ENCODE measurements around the gene BICDL2.
A peak's percentile ranks its signal among the peaks of the same experiment; 100 is the strongest.
"Not testable (repeated sequence)": the region's sequence is repeated elsewhere in the genome, so short reads cannot be mapped to it uniquely, and the experiment has no call there.

The BICDL2 gene, protein sequence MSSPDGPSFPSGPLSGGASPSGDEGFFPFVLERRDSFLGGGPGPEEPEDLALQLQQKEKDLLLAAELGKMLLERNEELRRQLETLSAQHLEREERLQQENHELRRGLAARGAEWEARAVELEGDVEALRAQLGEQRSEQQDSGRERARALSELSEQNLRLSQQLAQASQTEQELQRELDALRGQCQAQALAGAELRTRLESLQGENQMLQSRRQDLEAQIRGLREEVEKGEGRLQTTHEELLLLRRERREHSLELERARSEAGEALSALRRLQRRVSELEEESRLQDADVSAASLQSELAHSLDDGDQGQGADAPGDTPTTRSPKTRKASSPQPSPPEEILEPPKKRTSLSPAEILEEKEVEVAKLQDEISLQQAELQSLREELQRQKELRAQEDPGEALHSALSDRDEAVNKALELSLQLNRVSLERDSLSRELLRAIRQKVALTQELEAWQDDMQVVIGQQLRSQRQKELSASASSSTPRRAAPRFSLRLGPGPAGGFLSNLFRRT

DNA sequence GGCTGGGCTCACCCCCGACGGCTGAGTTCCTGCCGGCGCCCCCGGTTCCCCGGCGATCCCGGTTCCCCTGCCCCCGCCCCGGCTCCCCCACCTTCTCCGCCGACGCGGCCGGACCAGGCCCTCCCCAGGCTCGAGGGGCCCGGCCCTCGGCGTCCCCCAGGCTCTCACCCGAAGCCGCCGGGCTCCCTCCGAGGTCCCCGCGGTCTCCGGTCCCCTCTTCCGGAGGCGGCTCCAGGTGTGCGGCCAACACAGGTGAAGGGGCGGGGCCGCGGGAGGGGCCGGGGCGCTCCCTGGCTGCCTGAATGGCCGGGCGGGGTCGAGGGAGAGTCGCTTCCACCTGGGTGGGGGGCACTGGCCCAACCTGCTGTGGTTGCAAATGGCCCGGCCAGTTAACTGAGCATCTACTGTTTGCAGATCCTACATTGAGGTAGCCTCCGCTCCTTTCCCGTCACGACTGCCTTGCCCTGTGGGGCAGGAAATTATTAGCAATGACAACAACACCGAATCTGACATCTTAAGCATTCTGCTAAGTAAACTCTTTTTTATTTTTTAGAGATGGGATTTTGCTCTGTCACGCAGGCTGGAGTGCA is at the start of gene BICDL2:
TSS of gene BICDL2 (minus strand) at position 219 of the 590 bp plus-strand sequence. CDS start 1,448 bp downstream, outside the sequence.
- DNase-seq (ENCODE audit: low spot score): no peak

DNA sequence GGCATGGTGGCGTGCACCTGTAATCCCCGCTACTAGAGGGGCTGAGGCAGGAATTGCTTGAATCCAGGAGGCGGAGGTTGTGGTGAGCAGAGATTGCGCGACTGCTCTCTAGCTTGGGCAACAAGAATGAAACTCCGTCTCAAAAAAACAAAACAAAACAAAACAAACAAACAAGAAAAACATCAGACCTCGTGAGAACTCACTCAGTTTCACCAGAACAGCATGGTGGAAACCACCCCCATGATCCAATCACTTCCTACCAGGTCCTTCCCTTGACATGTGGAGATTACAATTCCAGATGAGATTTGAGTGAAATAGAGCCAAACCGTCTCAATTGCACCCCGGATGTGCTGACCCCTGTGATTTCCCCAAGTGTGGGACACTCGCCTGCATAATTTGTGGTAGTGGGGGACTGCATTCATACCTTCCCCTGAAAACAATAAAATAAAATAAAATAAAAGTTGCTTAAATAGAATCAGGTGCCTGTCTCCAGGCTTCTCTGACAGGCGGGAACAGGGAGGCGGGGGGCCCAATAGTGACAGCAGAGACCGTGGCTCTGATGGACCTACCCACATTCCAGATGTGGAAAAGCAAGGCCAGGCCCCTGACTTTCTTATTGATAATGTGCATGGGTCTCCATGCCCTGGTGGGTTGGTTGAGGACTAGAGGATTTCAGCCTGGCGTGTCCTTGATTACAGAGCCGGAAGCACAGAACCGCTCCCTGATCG is 49.3 kb upstream of the BICDL2 start:
- DNase-seq (ENCODE audit: low spot score): no peak

DNA sequence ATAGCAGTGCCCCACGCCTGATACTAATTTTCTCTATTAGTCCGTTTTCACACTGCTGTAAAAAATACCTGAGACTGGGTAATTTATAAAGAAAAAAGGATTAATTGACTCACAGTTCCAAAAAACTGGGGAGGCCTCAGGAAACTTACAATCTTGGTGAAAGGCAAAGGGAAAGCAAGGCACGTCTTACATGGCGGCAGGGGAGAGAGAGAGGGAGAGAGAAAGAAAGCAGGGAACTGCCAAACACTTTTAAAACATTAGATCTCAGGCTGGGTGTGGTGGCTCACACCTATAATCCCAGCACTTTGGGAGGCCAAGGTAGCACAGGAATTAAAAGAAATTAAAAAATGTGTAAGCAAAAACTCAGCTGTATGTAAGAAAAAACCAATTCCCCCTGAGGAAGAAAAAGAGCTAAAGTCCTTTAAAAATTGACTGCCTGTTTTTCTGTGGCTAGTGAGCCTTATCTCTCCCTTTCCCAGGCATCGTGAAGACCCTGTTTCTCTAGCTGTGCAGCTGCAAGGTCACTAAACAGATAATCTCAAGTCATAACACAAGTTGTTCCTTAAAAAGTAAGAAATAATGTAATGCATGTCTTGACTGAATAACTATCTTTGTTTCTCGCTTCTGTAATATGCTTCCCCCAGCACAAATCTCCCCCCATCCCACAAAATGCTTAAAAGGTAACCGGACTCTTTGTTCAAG is 48.4 kb upstream of the BICDL2 start:
- no peak for DNase-seq (ENCODE audit: low spot score)

DNA sequence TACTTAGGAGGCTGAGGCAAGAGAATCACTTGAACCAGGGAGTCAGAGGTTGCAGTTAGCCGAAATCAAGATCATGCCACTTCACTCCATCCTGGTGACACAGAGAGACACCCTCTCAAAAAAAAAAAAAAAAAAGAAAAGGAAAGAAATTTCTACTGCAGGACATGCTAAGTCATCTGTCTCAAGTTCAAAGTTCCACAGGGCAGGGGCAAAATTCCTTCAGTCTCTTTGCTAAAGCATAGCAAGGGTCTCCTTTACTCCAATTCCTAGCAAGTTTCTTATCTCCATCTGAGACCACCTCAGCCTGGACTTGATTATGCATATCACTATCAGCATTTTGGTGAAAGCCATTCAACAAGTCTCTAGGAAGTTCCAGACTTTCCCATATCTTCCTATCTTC is 47.7 kb upstream of the BICDL2 start:
- DNase-seq (ENCODE audit: low spot score): no peak

DNA sequence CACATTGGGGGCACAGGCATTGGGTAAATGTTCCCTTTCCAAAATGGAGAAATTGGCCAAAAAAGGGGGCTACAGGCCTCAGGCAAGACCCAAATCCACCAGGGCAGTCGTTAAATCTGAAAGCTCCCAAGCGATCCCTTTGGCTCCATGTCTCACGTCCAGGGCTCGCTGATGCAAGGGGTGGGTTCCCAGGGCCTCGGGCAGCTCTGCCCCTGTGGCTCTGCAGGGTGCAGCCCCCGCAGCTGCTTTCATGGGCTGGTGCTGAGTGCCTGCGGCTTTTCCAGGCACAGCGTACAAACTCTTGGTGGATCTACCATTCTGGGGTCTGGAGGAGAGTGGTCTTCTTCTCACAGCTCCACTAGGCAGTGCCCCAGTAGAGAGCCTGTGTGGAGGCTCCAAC is 46.7 kb upstream of the BICDL2 start:
- DNase-seq (ENCODE audit: low spot score): not testable (repeated sequence)

DNA sequence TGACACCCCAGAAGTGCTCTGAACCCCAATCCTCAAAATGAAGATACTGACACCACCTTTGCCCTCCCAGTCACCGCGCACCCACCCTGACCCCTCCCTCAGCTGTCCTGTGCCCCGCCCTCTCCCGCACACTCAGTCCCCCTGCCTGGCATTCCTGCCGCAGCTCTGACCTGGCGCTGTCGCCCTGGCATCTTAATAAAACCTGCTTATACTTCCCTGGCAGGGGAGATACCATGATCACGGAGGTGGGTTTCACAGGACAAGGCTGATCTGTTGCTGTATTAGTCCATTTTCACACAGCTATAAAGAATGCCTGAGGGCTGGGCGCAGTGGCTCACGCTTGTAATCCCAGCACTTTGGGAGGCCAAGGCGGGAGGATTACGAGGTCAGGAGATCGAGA is 45.2 kb upstream of the BICDL2 start:
- DNase-seq (ENCODE audit: low spot score): not testable (repeated sequence)

DNA sequence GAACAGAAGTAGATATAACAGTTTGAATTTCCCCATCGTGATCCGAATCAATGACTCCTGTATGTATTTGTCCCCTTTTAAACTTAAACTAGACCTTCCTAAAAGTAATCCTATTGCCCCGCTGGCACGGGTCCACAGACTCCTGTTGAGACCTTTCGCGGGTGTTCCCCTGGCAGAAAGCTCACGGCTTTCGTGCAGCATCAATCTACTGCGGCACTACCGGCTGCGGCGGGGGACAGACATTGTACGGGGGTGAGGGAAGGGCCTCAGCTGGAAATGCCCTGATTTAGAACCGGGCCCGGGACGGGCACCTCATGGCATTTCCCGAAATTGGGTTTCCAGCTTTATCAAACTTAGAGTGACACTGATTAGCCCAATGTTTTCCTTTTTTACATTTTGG is 43.3 kb upstream of the BICDL2 start:
- no peak for DNase-seq (ENCODE audit: low spot score)

DNA sequence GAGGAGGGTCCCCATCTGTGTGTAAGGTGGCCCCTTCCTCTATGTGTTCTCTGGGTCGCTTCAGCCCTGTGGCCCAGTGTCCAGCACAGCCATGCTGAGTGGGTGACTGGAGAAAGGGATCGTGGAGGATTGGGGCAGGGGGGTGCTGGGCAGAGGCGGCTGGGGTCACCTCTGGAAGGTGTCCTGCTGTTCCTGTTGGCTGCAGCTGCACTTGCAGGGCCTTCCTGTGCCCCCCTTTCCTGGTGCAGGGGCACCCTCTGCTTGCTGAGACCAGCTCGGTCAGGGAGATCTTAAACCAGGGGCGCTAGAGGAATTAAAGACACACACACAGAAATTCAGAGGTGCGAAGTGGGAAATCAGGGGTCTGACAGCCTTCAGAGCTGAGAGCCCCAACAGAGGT is 39.8 kb upstream of the BICDL2 start:
- DNase-seq (ENCODE audit: low spot score): no peak

DNA sequence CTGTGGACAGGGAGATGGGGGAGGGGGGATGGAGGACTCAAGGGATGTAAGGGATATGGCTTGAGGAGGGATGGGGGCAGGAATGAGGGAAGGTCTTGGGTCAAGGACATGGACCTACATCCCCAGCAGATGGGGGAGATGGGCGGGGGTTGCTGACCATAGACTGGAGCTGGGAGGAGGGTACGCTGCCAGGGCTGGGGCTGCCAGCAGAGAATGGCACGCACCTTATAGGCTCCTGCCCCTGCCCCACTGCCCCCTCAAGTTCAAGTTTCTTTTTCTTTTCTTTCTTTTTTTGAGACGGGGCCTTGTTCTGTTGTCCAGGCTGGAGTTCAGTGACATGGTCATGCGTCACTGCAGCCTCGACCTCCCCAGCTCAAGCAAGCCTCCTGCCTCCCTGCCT is 39.2 kb upstream of the BICDL2 start:
- DNase-seq (ENCODE audit: low spot score): not testable (repeated sequence)

DNA sequence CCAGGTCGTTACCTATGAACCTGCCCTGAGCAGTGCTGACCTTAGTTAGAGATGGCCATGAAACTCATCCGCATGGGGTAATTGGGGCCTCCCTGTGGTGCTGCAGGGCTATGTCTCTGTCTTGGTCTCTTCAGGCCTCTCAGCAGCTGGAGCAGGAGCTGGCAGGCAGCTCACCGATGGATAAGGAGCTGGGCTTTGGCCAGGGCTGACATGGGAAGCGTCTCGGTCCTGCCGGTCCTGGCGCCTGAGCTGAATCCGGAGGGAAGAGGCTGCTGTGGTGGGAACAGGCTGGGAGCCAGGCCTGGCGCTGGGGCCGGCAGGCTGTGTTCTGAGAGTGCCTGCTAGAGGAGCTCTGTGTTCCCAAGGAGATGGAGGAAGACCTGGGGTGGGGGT is 38.8 kb upstream of the BICDL2 start:
- peak; percentile 27 for DNase-seq (ENCODE audit: low spot score)

DNA sequence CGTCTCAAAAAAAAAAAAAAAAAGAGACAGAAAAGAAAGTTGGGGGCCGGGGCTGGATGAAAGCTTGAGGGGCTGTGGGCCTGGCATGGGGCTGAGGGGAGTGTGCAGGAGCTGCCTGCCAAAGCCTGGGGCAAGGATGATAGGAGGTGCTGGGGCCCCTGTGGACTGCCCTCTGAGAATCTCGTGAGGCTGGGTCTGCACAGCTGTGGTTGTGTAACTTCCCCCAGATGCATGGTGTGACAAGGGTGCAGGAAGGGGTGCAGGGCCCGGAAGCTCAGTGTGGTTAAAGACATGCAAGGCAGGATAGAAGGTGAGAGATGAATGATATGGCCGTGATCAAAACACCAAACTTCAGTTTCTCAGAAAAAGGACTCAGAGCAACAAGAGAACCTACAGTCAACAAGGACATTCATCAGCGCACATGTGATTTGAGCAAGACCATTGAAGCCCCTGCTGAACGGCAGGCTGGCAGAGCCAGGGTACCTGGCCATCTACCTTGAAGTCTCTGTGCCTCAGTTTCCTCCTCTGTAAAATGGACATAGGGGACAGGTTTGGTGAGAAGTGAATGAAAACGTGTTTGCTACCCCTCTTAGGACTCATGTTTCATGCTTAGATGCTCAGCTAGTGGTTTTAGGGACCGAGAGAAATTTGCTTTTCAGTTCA is 38.2 kb upstream of the BICDL2 start:
- peak; percentile 3 for DNase-seq (ENCODE audit: low spot score)

DNA sequence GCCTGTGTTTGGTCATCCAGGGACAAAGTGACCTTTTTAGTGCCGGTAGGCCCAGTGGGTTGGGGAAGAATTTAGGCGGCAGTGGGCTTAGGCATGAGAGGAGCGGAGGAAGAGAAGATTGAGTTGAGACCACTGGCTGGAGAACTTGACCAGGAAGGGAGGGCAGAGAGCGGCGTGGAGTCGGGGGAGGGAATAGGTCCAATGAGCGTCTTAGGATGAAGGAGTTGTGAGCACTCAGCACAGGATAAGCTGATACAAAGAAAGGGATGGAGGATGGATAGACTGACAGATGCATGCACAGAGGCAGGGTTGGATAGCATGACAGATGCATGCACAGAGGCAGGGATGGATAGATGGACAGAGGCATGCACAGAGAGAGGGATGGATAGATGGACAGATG is 36.7 kb upstream of the BICDL2 start:
- no peak for DNase-seq (ENCODE audit: low spot score)

DNA sequence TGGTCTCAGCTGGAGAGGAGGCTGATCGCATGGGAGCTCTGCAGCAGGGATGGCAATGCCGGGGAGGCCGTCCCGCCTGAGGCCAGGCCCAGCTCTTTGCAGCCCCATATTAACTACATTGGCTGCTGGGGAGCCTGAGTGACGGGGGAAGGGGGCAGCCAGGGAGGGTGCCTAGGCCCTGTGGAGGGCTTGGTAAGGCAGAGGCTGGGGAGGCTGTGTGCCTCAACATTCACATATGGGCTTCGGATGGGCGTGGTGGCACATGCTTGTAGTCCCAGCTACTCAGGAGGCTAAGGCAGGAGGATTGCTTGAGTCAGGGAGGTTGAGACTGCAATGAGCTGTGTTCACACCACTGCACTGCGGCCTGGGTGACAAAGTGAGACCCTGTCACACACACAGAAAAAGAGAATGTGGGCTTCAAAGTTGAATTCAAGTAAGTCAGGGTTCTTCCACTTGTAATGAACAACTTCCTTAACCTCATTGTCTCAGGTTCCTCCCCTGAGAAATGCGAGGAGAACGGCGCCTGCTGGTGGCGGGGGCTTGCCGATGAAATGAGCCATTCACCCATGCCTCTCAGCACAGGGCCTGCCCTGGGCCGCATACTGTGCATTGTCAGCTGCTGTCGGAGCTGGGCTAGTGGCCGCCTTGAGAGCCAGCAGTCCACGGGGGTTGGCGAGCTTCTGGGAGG is 36.0 kb upstream of the BICDL2 start:
- not testable (repeated sequence) for DNase-seq (ENCODE audit: low spot score)

DNA sequence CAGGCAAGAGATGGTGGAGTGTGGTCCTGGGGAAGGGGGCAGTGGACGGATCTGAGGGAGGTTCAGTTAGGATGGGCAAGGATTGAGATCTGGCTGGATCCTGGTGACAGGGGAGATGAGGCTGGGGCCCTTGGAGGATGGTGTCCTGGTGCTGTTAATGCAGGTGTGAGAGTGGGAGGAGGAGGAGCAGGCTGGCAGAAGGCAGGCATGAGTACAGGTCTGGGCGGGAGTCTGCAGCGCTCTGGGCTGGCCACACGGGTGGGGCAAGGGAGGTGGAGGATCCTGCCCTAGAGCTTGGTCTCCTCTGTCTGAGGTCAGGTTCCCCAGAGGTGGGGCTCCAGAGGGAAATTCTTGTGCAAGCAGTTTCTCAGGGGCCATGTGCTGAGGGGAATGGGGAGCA is 35.4 kb upstream of the BICDL2 start:
- DNase-seq (ENCODE audit: low spot score): not testable (repeated sequence)

DNA sequence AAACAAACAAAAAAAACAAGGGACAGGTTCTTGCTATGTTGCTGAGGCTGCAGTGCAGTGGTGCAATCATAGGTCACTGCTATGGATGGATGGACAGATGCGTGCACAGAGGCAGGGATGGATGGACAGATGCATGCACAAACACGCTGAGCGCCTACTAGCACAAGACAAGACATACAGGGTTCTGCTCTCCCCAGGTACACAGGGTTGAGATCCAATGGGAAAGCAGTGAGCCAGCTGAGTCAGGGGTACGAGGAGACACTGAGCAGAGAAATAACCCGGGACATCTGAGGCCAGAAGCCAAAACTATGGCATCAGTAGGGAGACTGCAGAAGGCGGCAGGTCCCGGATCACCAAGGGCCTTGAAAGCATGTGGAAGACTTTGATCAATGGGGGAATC is 34.9 kb upstream of the BICDL2 start:
- DNase-seq (ENCODE audit: low spot score): no peak

DNA sequence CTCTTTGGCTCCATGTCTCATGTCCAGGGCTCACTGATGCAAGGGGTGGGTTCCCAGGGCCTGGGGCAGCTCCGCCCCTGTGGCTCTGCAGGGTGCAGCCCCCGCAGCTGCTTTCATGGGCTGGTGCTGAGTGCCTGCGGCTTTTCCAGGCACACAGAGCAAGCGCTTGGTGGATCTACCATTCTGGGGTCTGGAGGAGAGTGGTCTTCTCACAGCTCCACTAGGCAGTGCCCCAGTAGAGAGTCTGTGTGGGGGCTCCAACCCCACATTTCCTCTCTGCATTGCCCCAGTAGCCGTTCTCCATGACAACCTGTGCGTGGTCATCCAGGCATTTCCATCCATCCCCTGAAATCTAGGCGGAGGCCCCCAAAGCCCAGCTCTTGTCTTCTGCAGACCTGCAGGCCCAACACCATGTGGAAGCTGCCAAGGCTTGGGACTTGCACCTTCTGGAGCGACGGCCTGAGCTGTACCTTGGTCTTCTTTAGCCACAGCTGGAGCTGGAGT is 33.9 kb upstream of the BICDL2 start:
- DNase-seq (ENCODE audit: low spot score): no peak

DNA sequence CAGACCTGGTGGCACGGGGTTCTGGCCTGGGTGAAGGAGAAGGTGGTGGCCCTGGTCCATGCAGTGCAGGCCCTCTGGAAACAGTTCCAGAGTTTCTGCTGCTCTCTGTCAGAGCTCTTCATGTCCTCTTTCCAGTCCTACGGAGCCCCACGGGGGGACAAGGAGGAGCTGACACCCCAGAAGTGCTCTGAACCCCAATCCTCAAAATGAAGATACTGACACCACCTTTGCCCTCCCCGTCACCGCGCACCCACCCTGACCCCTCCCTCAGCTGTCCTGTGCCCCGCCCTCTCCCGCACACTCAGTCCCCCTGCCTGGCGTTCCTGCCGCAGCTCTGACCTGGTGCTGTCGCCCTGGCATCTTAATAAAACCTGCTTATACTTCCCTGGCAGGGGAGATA is 32.4 kb upstream of the BICDL2 start:
- DNase-seq (ENCODE audit: low spot score): not testable (repeated sequence)

DNA sequence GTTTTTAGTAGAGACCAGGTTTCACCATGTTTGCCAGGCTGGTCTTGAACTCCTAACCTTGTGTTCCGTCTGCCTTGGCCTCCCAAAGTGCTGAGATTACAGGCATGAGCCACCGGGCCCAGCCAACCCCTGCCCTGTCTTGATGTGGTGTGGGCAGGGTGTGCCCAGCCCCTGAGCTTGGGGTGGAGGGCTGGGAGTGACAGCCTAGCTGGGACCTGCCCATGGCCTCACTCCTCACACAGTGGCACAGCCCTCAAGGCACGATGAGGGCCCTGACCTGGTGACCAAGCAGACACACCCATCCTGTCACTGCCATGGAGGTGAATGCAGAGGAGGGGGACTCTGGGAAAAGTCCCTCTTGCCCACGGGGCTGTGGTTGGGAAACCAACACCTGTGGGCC is 31.7 kb upstream of the BICDL2 start:
- DNase-seq (ENCODE audit: low spot score): peak; percentile 3

DNA sequence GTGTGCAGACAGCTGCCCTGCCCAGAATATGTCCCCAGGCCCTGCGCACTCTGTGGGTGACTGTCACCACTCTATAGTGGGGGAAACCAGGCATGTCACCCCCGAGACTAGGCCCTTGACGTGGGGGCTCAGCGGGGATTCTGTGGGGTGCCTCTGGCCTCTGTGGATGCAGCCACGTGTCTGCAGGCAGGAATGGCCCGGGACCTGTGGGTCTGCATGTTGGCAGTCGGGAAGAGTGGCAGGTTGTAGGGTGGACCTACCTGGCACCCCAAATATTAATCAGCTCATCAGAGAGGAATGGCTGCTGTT is 29.6 kb upstream of the BICDL2 start:
- no peak for DNase-seq (ENCODE audit: low spot score)

DNA sequence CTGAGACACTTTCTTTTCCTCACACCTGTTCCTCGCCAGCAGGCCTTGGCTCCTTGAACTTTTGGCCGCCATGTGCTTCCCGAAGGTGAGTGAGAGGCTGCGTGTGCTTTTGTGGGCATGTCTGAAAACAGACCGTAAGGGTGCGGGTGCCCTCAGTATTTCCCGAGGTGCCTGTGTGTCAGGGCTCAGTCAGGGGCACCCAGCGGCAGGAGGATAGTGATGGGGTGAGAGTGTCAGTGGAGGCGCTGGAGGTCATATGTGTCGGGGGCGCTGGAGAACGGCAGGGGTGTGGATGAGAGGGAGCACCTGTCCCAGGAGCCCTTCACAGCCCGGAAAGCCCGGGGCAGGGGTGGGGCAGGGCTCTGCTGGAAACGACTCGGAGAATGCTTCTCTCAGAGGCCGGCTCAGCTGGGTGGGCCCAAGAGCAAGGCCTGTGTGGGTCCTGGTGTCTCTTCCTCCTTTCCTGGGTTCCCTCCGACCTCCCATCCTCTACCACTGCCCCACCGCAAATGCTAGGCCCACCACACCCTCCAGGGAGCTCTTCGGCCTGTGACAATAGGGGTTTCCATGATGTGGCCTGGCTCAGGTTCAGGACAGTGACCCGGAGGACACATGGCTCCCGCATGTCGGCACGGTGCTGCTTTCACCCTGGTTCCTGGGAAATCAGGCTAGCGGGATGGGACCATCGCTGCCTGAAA is 29.1 kb upstream of the BICDL2 start:
- peak; percentile 20 for DNase-seq (ENCODE audit: low spot score)

All from AG20443 (cell line).